HEK293 (cell line): Measurements from ENCODE around the gene ATP6V1B1.

Experiments used
- CTCF ChIP-seq: fragments of 450-650 bp; formaldehyde crosslinking; IDR thresholded peaks from 2 replicates; pipeline ENCODE4 v1.5.1; 2016; ENCODE audit warnings: missing biosample characterization, missing genetic modification characterization
- REST ChIP-seq: fragments of 450-650 bp; formaldehyde crosslinking; IDR thresholded peaks from 2 replicates; pipeline ENCODE4 v1.5.1; 2016; ENCODE audit warnings: missing biosample characterization, missing genetic modification characterization
- TRIM28 ChIP-seq: IDR thresholded peaks from 2 replicates; pipeline ENCODE4 v1.6.1; 2011; ENCODE audit warnings: low read length, control low read depth, borderline replicate concordance
- ZNF18 ChIP-seq: fragments of 450-650 bp; formaldehyde crosslinking; IDR thresholded peaks from 2 replicates; pipeline ENCODE4 v1.5.1; 2016; ENCODE audit warnings: missing biosample characterization, missing genetic modification characterization
- ZNF184 ChIP-seq: fragments of 450-650 bp; IDR thresholded peaks from 2 replicates; pipeline ENCODE4 v1.5.1; 2018; ENCODE audit warnings: missing biosample characterization, mild to moderate bottlenecking, missing genetic modification characterization
- ZNF266 ChIP-seq: fragments of 450-650 bp; formaldehyde crosslinking; IDR thresholded peaks from 2 replicates; pipeline ENCODE4 v1.5.1; 2016; ENCODE audit warnings: missing biosample characterization, missing genetic modification characterization, low read depth
- ZNF580 ChIP-seq: fragments of 450-650 bp; formaldehyde crosslinking; IDR thresholded peaks from 2 replicates; pipeline ENCODE4 v1.5.1; 2016; ENCODE audit warnings: missing biosample characterization, missing genetic modification characterization
- ZNF776 ChIP-seq: fragments of 450-650 bp; formaldehyde crosslinking; IDR thresholded peaks from 2 replicates; pipeline ENCODE4 v1.5.0; 2017; ENCODE audit warnings: missing biosample characterization, missing genetic modification characterization, borderline replicate concordance

- TF ChIP-seq TRIM28 (no peak), ZNF184 (tag by site-specific recombination) (no peak), ZNF776 (no peak), ZNF266 (tag by site-specific recombination) (no peak), REST (tag by site-specific recombination) (no peak), CTCF (tag by site-specific recombination) (no peak), ZNF18 (no peak), ZNF580 (tag by site-specific recombination) (no peak)
These were observed 45.7 kb downstream of the ATP6V1B1 start for GRCh38 chr2:70981421-70981820.
